ENCODE measurements around the gene FAM163B. TPM values are rescaled to one million over a fixed set of nuclear protein-coding genes. Genes with fewer than 3 reads are reported as not detected.

The FAM163B gene
- total RNA-seq, 1 donor from 2014 or later, result not detected

GRCh38 chr9:133547116-133547515 is 62.1 kb downstream of the FAM163B start:
- H3K27me3 Mint-ChIP-seq (ENCODE audit: low read depth, unreplicated experiment), result peaks cover 55% of the 10 kb centered on the region
- no peaks in the 10 kb centered on the region for H3K36me3 ChIP-seq (ENCODE audit: insufficient read depth, low read length)
- H2AFZ ChIP-seq (ENCODE audit: low read depth, low read length), result no peak overlapping the region
- DNase-seq (ENCODE audit: low read depth) (no peak), FAIRE-seq (no peak)
- no peak for TF ChIP-seq EZH2 (IDR thresholded peaks at IDR 0.05; ENCODE audit: insufficient read depth, low read length)
- TF ChIP-seq CTCF (IDR thresholded peaks at IDR 0.05; ENCODE audit: insufficient read depth, low read depth, low read length), result no peak
- peaks cover 4% of the 10 kb centered on the region for H3K36me3 Mint-ChIP-seq (ENCODE audit: low read depth, unreplicated experiment)
- H3K27ac ChIP-seq (ENCODE audit: low read depth, low read length), result no peak overlapping the region
- no peaks in the 10 kb centered on the region for H3K4me1 Mint-ChIP-seq (ENCODE audit: low read depth, unreplicated experiment)
- H3K9ac ChIP-seq (ENCODE audit: low read length), result no peak overlapping the region
- H3K9me3 Mint-ChIP-seq (ENCODE audit: unreplicated experiment), result peaks cover 1% of the 10 kb centered on the region
- no peak overlapping the region for H3K27ac Mint-ChIP-seq (ENCODE audit: unreplicated experiment)
- peaks cover 2% of the 10 kb centered on the region for H3K27me3 ChIP-seq (ENCODE audit: insufficient read depth, low read length)
- no peaks in the 10 kb centered on the region for H4K20me1 ChIP-seq (ENCODE audit: insufficient read depth, low read length)
- H3K4me1 ChIP-seq (ENCODE audit: insufficient read depth, low read length), result no peaks in the 10 kb centered on the region
- H3K79me2 ChIP-seq (ENCODE audit: insufficient read depth, low read length), result no peaks in the 10 kb centered on the region
- H3K9me3 ChIP-seq (ENCODE audit: insufficient read depth, low read depth, low read length), result no peaks in the 10 kb centered on the region
- no peak overlapping the region for H3K4me2 ChIP-seq (ENCODE audit: low read length)
- no peak overlapping the region for H3K4me3 ChIP-seq (ENCODE audit: insufficient read depth, low read depth, low read length)
- H3K4me3 Mint-ChIP-seq (ENCODE audit: unreplicated experiment), result no peak overlapping the region

- Histone ChIP-seq H3K36me3 (ENCODE audit: insufficient read depth, low read length) (no peaks in the 10 kb centered on the region), H3K9ac (ENCODE audit: low read length) (no peak overlapping the region), H3K4me3 (ENCODE audit: insufficient read depth, low read depth, low read length) (no peak overlapping the region), H3K27me3 (ENCODE audit: insufficient read depth, low read length) (peaks cover 2% of the 10 kb centered on the region), H4K20me1 (ENCODE audit: insufficient read depth, low read length) (no peaks in the 10 kb centered on the region), H3K9me3 (ENCODE audit: insufficient read depth, low read depth, low read length) (no peaks in the 10 kb centered on the region), H3K4me2 (ENCODE audit: low read length) (no peak overlapping the region), H3K79me2 (ENCODE audit: insufficient read depth, low read length) (no peaks in the 10 kb centered on the region), H2AFZ (ENCODE audit: low read depth, low read length) (no peak overlapping the region), H3K27ac (ENCODE audit: low read depth, low read length) (no peak overlapping the region), H3K4me1 (ENCODE audit: insufficient read depth, low read length) (no peaks in the 10 kb centered on the region)
- no peak for TF ChIP-seq CTCF (IDR thresholded peaks at IDR 0.05; ENCODE audit: insufficient read depth, low read depth, low read length)
- TF ChIP-seq EZH2 (IDR thresholded peaks at IDR 0.05; ENCODE audit: insufficient read depth, low read length), result no peak
- FAIRE-seq (no peak), DNase-seq (ENCODE audit: low read depth) (no peak)
- Mint-ChIP-seq H3K36me3 (ENCODE audit: low read depth, unreplicated experiment) (peaks cover 3% of the 10 kb centered on the region), H3K9me3 (ENCODE audit: unreplicated experiment) (peaks cover 1% of the 10 kb centered on the region), H3K27me3 (ENCODE audit: low read depth, unreplicated experiment) (peaks cover 59% of the 10 kb centered on the region), H3K4me3 (ENCODE audit: unreplicated experiment) (no peak overlapping the region), H3K27ac (ENCODE audit: unreplicated experiment) (no peak overlapping the region), H3K4me1 (ENCODE audit: low read depth, unreplicated experiment) (no peaks in the 10 kb centered on the region)
Observed at GRCh38 chr9:133546287-133546680, 62.9 kb downstream of the FAM163B start.

- Histone ChIP-seq H3K27me3 (ENCODE audit: insufficient read depth, low read length) (peaks cover 2% of the 10 kb centered on the region), H3K36me3 (ENCODE audit: insufficient read depth, low read length) (no peaks in the 10 kb centered on the region), H3K27ac (ENCODE audit: low read depth, low read length) (no peak overlapping the region), H3K4me3 (ENCODE audit: insufficient read depth, low read depth, low read length) (no peak overlapping the region), H2AFZ (ENCODE audit: low read depth, low read length) (no peak overlapping the region), H3K79me2 (ENCODE audit: insufficient read depth, low read length) (no peaks in the 10 kb centered on the region), H3K9me3 (ENCODE audit: insufficient read depth, low read depth, low read length) (no peaks in the 10 kb centered on the region), H3K4me1 (ENCODE audit: insufficient read depth, low read length) (no peaks in the 10 kb centered on the region), H3K9ac (ENCODE audit: low read length) (no peak overlapping the region), H4K20me1 (ENCODE audit: insufficient read depth, low read length) (no peaks in the 10 kb centered on the region), H3K4me2 (ENCODE audit: low read length) (no peak overlapping the region)
- Mint-ChIP-seq H3K4me3 (ENCODE audit: unreplicated experiment) (no peak overlapping the region), H3K36me3 (ENCODE audit: low read depth, unreplicated experiment) (peaks cover 2% of the 10 kb centered on the region), H3K27me3 (ENCODE audit: low read depth, unreplicated experiment) (peaks cover 53% of the 10 kb centered on the region), H3K4me1 (ENCODE audit: low read depth, unreplicated experiment) (no peaks in the 10 kb centered on the region), H3K9me3 (ENCODE audit: unreplicated experiment) (peaks cover 1% of the 10 kb centered on the region), H3K27ac (ENCODE audit: unreplicated experiment) (no peak overlapping the region)
- TF ChIP-seq CTCF (IDR thresholded peaks at IDR 0.05; ENCODE audit: insufficient read depth, low read depth, low read length) (no peak), EZH2 (IDR thresholded peaks at IDR 0.05; ENCODE audit: insufficient read depth, low read length) (no peak)
- FAIRE-seq (no peak), DNase-seq (ENCODE audit: low read depth) (no peak)
Observed at GRCh38 chr9:133545494-133546286, 63.5 kb downstream of the FAM163B start.
